Activated naive CD8-positive, alpha-beta T cell (primary cell): Measurements from ENCODE around the gene NUBP1.

Experiments
- H3K27ac Mint-ChIP-seq: one replicate; pipeline ENCODE4 v1.8.0; 2021; ENCODE audit warnings: mixed read lengths
- H3K27me3 Mint-ChIP-seq: one replicate; pipeline ENCODE4 v1.8.0; 2021; ENCODE audit warnings: mixed read lengths
- H3K36me3 Mint-ChIP-seq: one replicate; pipeline ENCODE4 v1.8.0; 2021; ENCODE audit warnings: mixed read lengths
- H3K4me1 Mint-ChIP-seq: one replicate; pipeline ENCODE4 v1.8.0; 2021; ENCODE audit warnings: low read depth, mixed read lengths
- H3K4me3 Mint-ChIP-seq: one replicate; pipeline ENCODE4 v1.8.0; 2021; ENCODE audit warnings: mild to moderate bottlenecking, mixed read lengths
- H3K9me3 Mint-ChIP-seq: one replicate; pipeline ENCODE4 v1.8.0; 2021; ENCODE audit warnings: low read depth, mixed read lengths

Gene NUBP1

DNA sequence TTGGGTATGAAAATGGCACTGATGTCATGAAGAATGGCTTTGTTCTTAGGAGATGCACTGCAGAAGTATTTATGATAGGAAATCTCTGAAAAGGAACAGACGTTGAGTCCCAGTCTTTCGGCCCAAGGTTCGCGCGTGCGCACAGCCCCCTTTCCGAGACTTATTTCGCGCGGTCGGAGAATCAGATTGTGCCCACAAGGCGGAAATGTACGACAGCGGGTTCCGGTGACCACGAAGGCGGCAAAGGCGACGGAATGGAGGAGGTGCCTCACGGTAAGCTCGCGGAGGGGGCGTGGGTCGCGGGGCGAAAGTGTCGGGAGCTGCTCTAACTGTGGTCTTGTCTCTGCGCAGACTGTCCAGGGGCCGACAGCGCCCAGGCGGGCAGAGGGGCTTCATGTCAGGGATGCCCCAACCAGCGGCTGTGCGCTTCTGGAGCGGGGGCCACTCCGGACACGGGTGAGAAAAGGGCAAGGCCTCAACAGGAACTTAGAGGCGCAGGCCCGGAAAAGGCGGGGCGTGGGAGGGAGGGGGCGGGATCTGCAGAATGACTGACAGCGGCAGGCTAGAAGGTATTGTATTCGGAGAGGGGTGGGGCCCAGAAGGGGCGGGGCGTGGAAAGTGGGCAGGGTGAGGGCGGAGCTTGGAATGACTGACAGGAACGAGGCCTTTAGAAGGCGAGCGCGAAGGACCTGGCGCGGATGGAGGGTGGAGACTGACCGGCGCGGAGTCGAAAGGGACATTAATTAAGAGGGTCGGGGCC, at the start of gene NUBP1:
Gene NUBP1, plus strand, starts transcription at position 233 of the 760 bp plus-strand sequence. Its CDS starts 22 bp downstream, at position 255.
- peaks cover 40% of the 10 kb centered on the region for H3K4me1 Mint-ChIP-seq
- H3K36me3 Mint-ChIP-seq = peaks cover 10% of the 10 kb centered on the region
- no peaks in the 10 kb centered on the region for H3K27me3 Mint-ChIP-seq
- H3K4me3 Mint-ChIP-seq = peak within 1 kb of the TSS; percentile 93
- no peaks in the 10 kb centered on the region for H3K9me3 Mint-ChIP-seq
- H3K27ac Mint-ChIP-seq = peak within 1 kb of the TSS; percentile 99

DNA sequence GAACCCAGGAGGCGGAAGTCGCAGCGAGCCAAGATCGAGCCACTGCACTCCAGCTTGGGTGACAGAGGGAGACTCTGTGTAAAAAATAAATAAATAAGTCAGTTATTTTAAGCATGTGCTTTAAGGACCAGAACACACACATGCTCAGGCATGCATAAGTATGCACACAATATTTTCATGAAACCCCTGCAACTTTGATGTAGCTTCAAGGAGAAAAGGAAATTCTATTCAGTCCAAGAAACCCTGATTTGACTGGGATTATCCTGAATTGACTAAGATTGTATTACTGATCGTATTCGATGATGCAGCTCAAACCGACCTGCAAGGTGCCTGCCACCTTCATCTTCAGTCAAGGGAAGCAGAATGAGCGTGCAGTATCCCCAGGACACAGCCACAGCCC, 49.8 kb upstream of the NUBP1 start:
- no peaks in the 10 kb centered on the region for H3K4me1 Mint-ChIP-seq
- H3K27me3 Mint-ChIP-seq = peaks cover 14% of the 10 kb centered on the region
- H3K4me3 Mint-ChIP-seq = no peak overlapping the region
- no peak overlapping the region for H3K27ac Mint-ChIP-seq
- H3K9me3 Mint-ChIP-seq = no peaks in the 10 kb centered on the region
- no peaks in the 10 kb centered on the region for H3K36me3 Mint-ChIP-seq

DNA sequence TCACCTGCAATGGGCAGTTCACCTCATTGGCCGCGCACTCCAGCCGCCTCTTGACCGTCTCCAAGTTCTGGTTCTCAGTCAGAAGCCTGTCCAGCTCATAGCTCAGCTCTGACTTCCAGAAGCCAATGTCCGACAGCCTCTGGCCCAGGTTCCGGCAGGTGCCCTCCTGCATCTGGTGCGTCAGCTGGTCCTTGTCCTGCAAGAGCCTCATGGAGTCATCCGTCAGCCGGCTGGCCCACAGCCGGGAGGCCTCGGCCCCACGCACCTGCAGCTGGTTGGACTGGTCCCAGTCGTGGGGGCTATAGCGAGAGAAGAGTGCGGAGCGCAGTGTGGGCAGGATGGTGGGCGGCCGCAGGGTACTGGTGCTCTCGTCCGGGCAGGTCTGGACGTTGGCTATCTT, 49.3 kb upstream of the NUBP1 start:
- Mint-ChIP-seq H3K4me1 (no peaks in the 10 kb centered on the region), H3K27ac (no peak overlapping the region), H3K4me3 (no peak overlapping the region), H3K36me3 (no peaks in the 10 kb centered on the region), H3K9me3 (no peaks in the 10 kb centered on the region), H3K27me3 (peaks cover 14% of the 10 kb centered on the region)

DNA sequence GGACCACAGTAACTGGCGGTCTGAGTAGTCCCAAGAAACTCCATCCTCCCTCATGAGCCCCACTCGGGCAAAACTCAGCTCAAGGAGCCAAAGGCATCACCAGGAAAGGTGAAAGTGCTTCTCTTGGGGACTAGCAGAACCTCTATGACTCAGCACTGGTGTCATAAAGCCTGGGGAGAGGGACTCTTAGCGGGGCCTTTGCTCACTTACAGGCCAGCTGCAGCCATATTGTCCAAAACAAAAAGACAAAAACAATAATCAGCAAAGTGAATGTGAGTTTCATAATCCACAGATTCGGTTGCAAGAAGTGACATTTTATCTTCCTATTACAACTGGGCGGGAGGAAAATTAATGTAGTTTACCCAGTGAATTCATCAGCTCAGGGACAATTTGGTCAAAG, 48.8 kb upstream of the NUBP1 start, which contains the start of gene TEKT5:
Gene TEKT5, minus strand, starts transcription at position 101 of the 400 bp plus-strand sequence. Its CDS starts 57 bp downstream, at position 44.
- Mint-ChIP-seq H3K36me3 (no peaks in the 10 kb centered on the region), H3K4me1 (no peaks in the 10 kb centered on the region), H3K4me3 (no peak within 1 kb of the TSS), H3K27ac (no peak within 1 kb of the TSS), H3K9me3 (no peaks in the 10 kb centered on the region), H3K27me3 (peaks cover 14% of the 10 kb centered on the region)

DNA sequence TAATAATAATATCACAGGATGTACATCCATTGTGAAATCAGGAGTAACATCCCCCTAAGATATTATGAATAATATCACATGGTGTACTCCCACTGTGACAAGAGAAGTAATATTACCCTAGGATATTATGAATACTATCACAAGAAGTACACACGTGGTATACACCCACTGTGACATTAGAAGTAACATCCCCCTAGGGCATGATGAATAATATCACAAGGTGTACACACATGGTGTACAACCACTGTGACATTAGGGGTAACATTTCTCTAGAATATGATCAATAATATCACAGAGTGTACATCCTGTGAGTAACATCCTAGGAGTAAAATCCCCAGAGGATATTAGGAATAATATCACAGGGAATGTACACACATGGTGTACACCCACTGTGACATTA, 43.9 kb upstream of the NUBP1 start:
- H3K9me3 Mint-ChIP-seq = no peaks in the 10 kb centered on the region
- H3K4me1 Mint-ChIP-seq = no peaks in the 10 kb centered on the region
- H3K27ac Mint-ChIP-seq = no peak overlapping the region
- H3K4me3 Mint-ChIP-seq = no peak overlapping the region
- peaks cover 9% of the 10 kb centered on the region for H3K27me3 Mint-ChIP-seq
- H3K36me3 Mint-ChIP-seq = no peaks in the 10 kb centered on the region

DNA sequence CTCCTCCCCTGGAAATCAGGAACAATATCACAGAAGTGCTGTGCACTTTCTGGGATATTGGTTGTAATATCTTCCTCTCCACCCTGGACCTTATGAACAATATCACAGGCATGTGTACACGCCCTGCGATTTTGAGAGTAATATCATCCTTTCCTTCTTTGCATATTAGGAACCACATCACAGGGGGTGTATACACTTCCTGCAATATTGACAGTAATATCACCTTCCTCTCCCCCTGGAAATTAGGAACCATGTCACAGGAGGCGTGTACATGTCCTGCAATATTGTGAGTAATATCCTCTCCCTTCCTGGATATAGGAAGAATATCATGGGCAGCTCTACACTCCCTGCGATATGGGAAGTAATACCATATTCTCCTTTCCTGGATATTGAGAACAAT, 34.7 kb upstream of the NUBP1 start:
- Mint-ChIP-seq H3K4me1 (no peaks in the 10 kb centered on the region), H3K9me3 (no peaks in the 10 kb centered on the region), H3K36me3 (no peaks in the 10 kb centered on the region), H3K27ac (no peak overlapping the region), H3K4me3 (no peak overlapping the region), H3K27me3 (peaks cover 17% of the 10 kb centered on the region)

DNA sequence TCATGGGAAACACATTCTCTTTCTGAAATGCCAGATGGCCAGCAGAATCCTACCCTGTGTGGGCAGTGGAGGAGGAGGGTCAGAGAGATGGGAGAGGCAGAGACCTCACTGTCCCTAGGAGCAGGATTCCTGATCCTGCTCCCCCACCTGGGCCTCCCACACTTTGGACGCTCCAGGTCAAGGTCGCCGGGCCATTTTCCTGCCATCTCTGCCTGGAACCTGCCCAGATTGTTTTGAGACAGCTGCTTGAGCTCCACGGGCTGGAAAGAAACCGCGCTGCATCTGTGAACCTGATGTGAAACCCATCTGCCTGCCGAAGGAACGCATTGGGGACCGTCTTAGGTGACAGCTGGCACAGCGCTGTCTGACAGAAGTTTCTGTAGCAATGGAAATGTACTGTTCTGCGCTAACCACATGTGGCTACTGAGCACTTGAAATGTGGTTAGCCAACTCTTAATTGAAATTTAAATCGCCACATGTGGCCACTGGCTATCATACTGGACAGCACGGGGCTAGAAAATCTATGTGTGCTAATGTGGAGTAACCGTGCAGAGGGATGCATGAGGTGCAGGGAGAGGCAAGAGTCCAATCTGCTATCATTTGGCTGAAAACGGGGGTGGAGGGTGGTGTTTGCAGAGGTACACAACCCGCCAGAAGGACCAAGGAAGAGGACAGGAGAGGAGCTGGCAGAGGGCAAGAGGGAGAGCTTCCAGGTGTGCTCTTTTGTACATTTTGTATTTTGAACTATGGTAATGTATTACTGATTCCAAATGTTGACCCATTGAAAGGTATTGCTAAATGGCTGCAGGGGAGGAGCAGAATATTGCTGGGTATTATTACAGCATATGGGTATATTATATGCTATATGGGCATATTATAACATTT, 15.4 kb upstream of the NUBP1 start:
- H3K36me3 Mint-ChIP-seq = peaks cover 2% of the 10 kb centered on the region
- no peak overlapping the region for H3K27ac Mint-ChIP-seq
- H3K27me3 Mint-ChIP-seq = no peaks in the 10 kb centered on the region
- H3K4me3 Mint-ChIP-seq = no peak overlapping the region
- no peaks in the 10 kb centered on the region for H3K9me3 Mint-ChIP-seq
- no peaks in the 10 kb centered on the region for H3K4me1 Mint-ChIP-seq

DNA sequence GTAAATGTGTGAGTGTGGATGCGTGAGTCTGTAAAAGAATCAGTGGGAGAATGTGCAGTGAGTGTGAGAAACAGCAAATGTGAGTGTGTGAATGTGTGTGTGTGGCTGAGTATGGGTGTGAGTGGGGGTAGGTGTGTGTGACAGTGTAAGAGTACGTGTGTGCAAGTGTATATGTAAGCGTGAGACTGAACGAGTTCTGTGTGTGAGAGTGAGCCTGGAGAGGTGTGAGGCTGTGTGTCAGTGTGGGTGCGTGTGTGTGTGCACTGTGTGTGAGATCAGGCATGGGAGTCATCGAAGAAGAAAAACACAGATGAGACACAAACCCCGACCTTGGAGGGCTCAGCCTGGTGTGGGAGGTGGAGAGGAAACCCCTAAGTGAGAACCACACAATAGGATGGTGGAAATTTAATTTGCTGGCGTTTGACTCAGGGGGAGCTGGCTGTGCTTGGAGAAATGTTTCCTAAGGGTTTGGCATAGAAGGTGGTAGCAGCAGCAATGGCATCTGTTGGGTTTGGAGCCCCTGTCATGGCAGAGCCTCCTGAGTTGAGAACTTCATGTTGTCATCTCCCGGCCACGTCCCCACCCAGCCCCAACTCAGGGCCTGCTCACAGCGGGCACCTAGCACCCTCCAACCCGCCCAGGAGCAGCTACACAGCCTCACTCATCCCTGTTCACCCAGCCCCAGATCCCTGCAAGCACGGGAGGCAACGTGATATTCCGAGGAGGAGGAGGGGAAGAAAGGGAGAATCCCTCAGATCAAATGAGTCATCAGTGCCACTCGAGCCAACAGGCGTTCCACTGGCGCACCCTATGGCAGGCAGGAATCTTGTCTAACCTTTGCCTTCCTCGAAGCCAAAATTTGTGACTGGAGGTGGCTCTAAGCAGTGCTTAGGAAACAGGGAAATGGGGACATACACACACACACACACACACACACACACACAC, 14.3 kb upstream of the NUBP1 start:
- H3K9me3 Mint-ChIP-seq = no peaks in the 10 kb centered on the region
- H3K27ac Mint-ChIP-seq = no peak overlapping the region
- peaks cover 2% of the 10 kb centered on the region for H3K36me3 Mint-ChIP-seq
- H3K27me3 Mint-ChIP-seq = no peaks in the 10 kb centered on the region
- no peaks in the 10 kb centered on the region for H3K4me1 Mint-ChIP-seq
- no peak overlapping the region for H3K4me3 Mint-ChIP-seq

DNA sequence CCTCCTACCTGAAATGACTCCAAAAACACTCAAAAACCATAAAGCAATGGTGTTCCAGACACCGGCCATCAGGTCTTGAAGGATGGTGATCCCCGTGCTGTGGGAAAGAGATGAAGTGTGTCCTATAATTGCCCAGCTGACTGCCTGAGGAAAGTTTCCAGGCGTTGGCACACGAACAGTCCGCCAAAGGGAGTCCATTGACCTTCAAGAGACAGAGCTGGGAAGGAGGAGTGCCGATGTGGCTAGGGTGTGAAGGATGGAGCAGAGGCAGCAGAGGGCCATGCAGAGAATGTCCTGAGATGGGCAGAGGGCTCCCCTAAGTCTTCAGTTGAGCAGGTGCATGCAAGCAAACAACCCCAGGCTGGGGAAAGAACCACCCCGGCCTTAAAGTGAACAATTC, 11.9 kb upstream of the NUBP1 start:
- Mint-ChIP-seq H3K36me3 (peaks cover 2% of the 10 kb centered on the region), H3K27ac (no peak overlapping the region), H3K27me3 (no peaks in the 10 kb centered on the region), H3K4me3 (no peak overlapping the region), H3K9me3 (no peaks in the 10 kb centered on the region), H3K4me1 (no peaks in the 10 kb centered on the region)

DNA sequence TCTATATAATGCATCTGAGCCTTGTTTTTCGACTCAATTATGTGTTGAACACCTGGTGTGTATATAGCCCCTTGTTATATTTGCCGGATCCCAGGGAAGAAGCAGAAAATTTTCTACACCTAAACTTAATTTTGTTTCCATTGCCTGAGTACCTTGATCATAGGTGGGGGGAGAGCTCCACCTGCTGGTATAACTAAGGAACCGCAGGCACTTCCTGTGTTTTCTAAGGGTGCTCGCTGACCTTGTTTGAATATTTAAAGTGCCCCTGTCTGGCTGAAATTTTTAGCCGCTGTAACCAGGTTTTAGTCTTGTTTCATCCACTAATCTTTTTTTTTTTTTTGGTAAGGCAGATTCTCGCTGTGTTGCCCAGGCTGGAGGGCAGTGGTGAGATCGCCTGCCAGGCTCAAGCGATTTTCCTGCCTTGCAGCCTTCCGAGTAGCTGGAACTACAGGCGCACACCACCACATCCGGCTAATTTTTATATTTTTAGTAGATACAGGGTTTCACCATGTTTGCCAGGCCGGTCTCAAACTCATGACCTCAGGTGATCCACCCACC, 6.5 kb upstream of the NUBP1 start:
- peak overlapping the region; percentile 58 for H3K4me3 Mint-ChIP-seq
- no peaks in the 10 kb centered on the region for H3K9me3 Mint-ChIP-seq
- peaks cover 24% of the 10 kb centered on the region for H3K4me1 Mint-ChIP-seq
- H3K27ac Mint-ChIP-seq = peak overlapping the region; percentile 56
- no peaks in the 10 kb centered on the region for H3K27me3 Mint-ChIP-seq
- H3K36me3 Mint-ChIP-seq = no peaks in the 10 kb centered on the region

DNA sequence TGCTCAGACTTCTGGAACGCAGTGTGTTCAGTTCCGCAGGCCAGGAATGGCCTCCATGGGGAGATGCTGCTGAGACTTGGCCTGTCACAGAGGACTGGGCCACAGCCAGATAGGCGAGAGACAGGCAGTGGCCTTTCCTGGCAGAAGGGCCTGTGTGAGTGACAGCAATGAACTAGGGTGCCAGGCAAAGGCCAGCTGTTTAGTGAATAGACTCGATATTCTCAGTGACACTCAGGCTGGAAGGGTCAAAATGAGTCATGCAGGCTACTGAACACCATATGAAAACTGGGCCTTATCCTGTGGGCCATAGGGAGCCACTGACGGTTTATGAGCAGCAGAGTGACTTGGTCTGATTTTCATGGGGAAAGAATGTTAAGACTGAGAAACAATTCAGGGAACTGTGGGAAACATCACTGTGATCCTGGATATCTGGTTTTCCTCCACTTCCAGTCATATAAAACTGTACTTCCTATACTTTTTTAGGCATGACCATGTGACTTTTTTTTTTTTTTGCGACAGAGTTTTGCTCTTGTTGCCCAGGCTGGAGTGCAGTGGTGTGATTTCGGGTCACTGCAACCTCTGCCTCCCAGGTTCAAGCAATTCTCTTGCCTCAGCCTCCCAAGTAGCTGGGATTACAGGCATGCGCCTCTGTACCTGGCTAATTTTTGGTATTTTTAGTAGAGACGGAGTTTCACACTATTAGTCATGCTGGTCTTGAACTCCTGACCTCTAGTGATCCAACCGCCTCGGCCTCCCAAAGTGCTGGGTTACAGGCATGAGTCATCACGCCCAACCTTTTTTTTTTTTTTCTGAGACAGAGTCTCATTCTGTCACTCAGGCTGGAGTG, 5.2 kb upstream of the NUBP1 start:
- peaks cover 29% of the 10 kb centered on the region for H3K4me1 Mint-ChIP-seq

DNA sequence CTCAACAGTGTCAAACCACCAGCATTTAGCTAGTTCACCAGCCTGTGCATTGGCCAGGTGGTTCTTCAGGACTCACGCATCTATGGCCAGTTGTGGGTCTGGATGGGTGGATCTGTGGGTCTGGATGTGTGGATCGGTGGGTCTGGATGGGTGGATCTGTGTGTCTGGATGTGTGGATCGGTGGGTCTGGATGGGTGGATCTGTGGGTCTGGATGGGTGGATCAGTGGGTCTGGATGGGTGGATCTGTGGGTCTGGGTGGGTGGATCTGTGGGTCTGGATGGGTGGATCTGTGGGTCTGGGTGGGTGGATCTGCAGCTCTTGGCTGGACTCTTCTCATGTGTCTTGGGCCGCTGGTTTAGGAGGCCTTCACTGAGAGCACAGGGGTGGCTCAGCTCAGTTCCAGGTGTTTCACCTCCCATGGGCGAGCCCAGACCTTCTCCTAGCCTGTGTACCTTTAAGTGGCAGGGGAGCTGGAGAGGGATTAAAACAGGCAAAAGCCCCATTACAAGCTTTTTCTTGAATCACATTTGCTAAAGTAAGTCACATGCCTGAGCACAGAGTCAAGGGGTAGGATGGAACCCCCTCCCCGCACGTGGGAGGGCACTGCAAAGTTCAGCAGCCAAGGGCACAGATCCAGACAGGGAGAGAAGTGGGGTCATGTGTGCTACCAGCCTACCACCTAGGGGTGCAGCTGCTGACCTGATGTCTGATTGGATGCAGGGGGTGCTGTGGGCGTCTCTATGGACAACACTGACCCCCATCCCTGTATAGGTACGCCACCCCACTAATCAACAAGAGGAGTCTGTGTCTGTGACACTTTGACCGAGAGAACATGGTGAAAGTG, 3.4 kb upstream of the NUBP1 start:
- Mint-ChIP-seq H3K9me3 (no peaks in the 10 kb centered on the region), H3K27ac (no peak overlapping the region), H3K4me1 (peaks cover 40% of the 10 kb centered on the region), H3K4me3 (no peak overlapping the region), H3K27me3 (no peaks in the 10 kb centered on the region), H3K36me3 (no peaks in the 10 kb centered on the region)

More for the DNA sequence above, 5.2 kb upstream of the NUBP1 start:
- Mint-ChIP-seq H3K36me3 (no peaks in the 10 kb centered on the region), H3K4me3 (peak overlapping the region; percentile 27), H3K27ac (peak overlapping the region; percentile 16), H3K27me3 (no peaks in the 10 kb centered on the region), H3K9me3 (no peaks in the 10 kb centered on the region)

DNA sequence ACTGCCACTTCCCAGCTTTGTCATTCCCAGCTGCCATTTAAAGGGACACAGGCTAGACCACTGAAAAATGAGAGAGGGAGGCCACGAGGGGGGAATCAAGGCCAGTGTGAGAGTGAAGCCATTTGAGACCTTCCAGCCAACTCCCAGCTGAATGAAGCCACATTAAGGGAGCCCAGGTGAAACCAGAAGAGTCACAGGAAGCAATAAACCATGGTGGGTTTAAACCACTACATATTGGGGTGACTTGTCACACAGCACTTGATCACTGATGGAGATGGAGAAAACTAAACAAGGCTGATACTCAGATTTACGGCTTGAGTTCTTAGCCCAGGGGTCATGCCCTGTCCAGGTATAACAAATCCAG, 2.8 kb upstream of the NUBP1 start:
- Mint-ChIP-seq H3K4me3 (no peak overlapping the region), H3K27ac (no peak overlapping the region), H3K4me1 (peaks cover 45% of the 10 kb centered on the region), H3K27me3 (no peaks in the 10 kb centered on the region), H3K9me3 (no peaks in the 10 kb centered on the region), H3K36me3 (peaks cover 5% of the 10 kb centered on the region)
